Measurements from ENCODE around the gene ABCG4.
A peak's percentile ranks its signal among the peaks of the same experiment; 100 is the strongest.
"Not testable (repeated sequence)": the region's sequence is repeated elsewhere in the genome, so short reads cannot be mapped to it uniquely, and the experiment has no call there.

ABCG4 gene

GRCh38 chr11:119185981-119186634 is 37.3 kb downstream of the ABCG4 start:
- DNase-seq = no peak

- no peak for DNase-seq
These were observed 38.5 kb downstream of the ABCG4 start for GRCh38 chr11:119187123-119187892.

GRCh38 chr11:119188067-119188466 is 39.2 kb downstream of the ABCG4 start:
- no peak for DNase-seq

GRCh38 chr11:119188887-119189286 is 40.0 kb downstream of the ABCG4 start:
- DNase-seq = no peak

- DNase-seq = no peak
These were observed 40.5 kb downstream of the ABCG4 start for GRCh38 chr11:119189393-119189792.

GRCh38 chr11:119190531-119190930 is 41.7 kb downstream of the ABCG4 start:
- no peak for DNase-seq

- not testable (repeated sequence) for DNase-seq
These were observed 42.4 kb downstream of the ABCG4 start for GRCh38 chr11:119191265-119191664.

GRCh38 chr11:119192111-119192510 is 43.3 kb downstream of the ABCG4 start:
- DNase-seq = no peak

GRCh38 chr11:119193001-119193400 is 44.1 kb downstream of the ABCG4 start:
- DNase-seq = no peak

GRCh38 chr11:119193626-119194025 is 44.8 kb downstream of the ABCG4 start:
- no peak for DNase-seq

GRCh38 chr11:119194811-119195440 is 46.1 kb downstream of the ABCG4 start:
- DNase-seq = no peak

GRCh38 chr11:119195680-119196079 is 46.8 kb downstream of the ABCG4 start:
- peak; percentile 34 for DNase-seq

- peak; percentile 69 for DNase-seq
These were observed 48.1 kb downstream of the ABCG4 start for GRCh38 chr11:119196833-119197483.

GRCh38 chr11:119198925-119199324 is 50.1 kb downstream of the ABCG4 start:
- no peak for DNase-seq

GRCh38 chr11:119201236-119201635 is 52.4 kb downstream of the ABCG4 start:
- DNase-seq = not testable (repeated sequence)

GRCh38 chr11:119202554-119202953 is 53.7 kb downstream of the ABCG4 start:
- no peak for DNase-seq

- DNase-seq = no peak
These were observed 55.2 kb downstream of the ABCG4 start for GRCh38 chr11:119204066-119204465.

- no peak for DNase-seq
These were observed 56.2 kb downstream of the ABCG4 start for GRCh38 chr11:119205080-119205479.

GRCh38 chr11:119205574-119206510 is 57.0 kb downstream of the ABCG4 start, which contains the start of gene CBL:
Gene CBL (plus strand): TSS chr11:119206339. CDS start chr11:119206418, 79 bp downstream.
- peak; percentile 96 for DNase-seq

GRCh38 chr11:119206511-119207414 is 57.9 kb downstream of the ABCG4 start:
- DNase-seq = peak; percentile 79

- DNase-seq = no peak
These were observed 58.6 kb downstream of the ABCG4 start for GRCh38 chr11:119207415-119207960.

Measured in right hindlimb (tissue), 1 donor.